Right lobe of liver (tissue), 6 donors: ENCODE results near the gene MPDU1. TPM values are rescaled to one million over a fixed set of nuclear protein-coding genes. Genes with fewer than 3 reads are reported as not detected.
A peak's percentile ranks its signal among the peaks of the same experiment; 100 is the strongest.

Experiments used
- ATAC-seq, 4 donors: fragments of 200-7000 bp; cut with Tn5 transposase; one replicate each; pipeline ENCODE4 v1.9.1; 2020; ENCODE audit warnings: mild to moderate bottlenecking in 4 of 4, moderate library complexity in 4 of 4
- DNase-seq, 3 donors: peaks; one replicate each; pipeline ENCODE4 v3.0.0-alpha.2; 2020
- H3K27ac ChIP-seq, 3 donors: fragments of 200-600 bp; one replicate each; pipeline ENCODE4 v1.8.0; 2022
- H3K27me3 ChIP-seq, 2 donors: fragments of 200-600 bp; one replicate each; pipeline ENCODE4 v1.8.0; 2022
- H3K36me3 ChIP-seq, 4 donors: fragments of 200-600 bp; sonication (generic) in 1 of 4; one replicate each; pipeline versions ENCODE4 v1.5.1 to v1.8.0; 2017 to 2022; ENCODE audit warnings: control low read depth in 1 of 4
- H3K4me1 ChIP-seq, 4 donors: fragments of 200-600 bp; sonication (generic) in 1 of 4; one replicate each; pipeline versions ENCODE4 v1.5.1 to v1.8.0; 2017 to 2022; ENCODE audit warnings: control low read depth in 1 of 4
- H3K4me3 ChIP-seq, 3 donors: fragments of 200-600 bp; one replicate each; pipeline ENCODE4 v1.8.0; 2022
- H3K9me3 ChIP-seq, 4 donors: fragments of 200-600 bp; sonication (generic) in 1 of 4; one replicate each; pipeline versions ENCODE4 v1.5.1 to v1.8.0; 2017 to 2022; ENCODE audit warnings: control low read depth in 1 of 4
- POLR2A ChIP-seq: fragments of 450-650 bp; IDR thresholded peaks from one replicate; pipeline ENCODE4 v1.6.1; 2017; ENCODE audit warnings: antibody characterized with exemption, mild to moderate bottlenecking
- WGBS: methylation state at CpG from one replicate; pipeline ENCODE4 v1.1.6; 2018; ENCODE audit warnings: low coverage, low lambda C conversion rate; ENCODE audit not compliant: insufficient coverage; ENCODE audit errors: missing lambda C conversion rate; 5-methylcytosine and 5-hydroxymethylcytosine counted together
- intact Hi-C, 2 donors: fragments of 100-400 bp; cut with DNase I; formaldehyde crosslinking; loops; one replicate each; pipeline versions ENCODE4 v1.11.2 to v1.14.1; 2022
- total RNA-seq, 6 experiments: library from RNA; depleted of rRNA in 2 of 6; stranded (reverse); fragments of >200 nt in 2 of 6; fragmentation: NEBNext Ultra II Directional in 3 of 6; extraction: Animal tissue kit (Norgen Biotek cat#: 25700) in 3 of 6; gene quantifications; one replicate each; pipeline versions ENCODE4 v1.1.0 to v1.2.4, GENCODE V29; 2016 to 2023
- TF ChIP-seq, protein P1 (sequence below), 4 donors: fragments of 200-600 bp in 3 of 4; fragments of 450-650 bp in 1 of 4; IDR thresholded peaks; one replicate each; pipeline versions ENCODE4 v1.5.1 to v1.8.0; 2016 to 2022; ENCODE audit warnings: antibody characterized with exemption in 4 of 4, mild to moderate bottlenecking in 2 of 4
- donor health status: DM: no; HTN: yes; CAD: no.
- donor health status: DM: no; HTN: no; CAD: no.
- donor health status: DM: no; HTN: no; CAD: no.
- donor health status: DM: no; HTN: yes; CAD: no.
- donor health status: DM: no; HTN: yes; CAD: no.

Gene MPDU1
- total RNA-seq, 6 experiments from 2014 or later, result 54.2 to 199 (median 63.3) TPM

DNA sequence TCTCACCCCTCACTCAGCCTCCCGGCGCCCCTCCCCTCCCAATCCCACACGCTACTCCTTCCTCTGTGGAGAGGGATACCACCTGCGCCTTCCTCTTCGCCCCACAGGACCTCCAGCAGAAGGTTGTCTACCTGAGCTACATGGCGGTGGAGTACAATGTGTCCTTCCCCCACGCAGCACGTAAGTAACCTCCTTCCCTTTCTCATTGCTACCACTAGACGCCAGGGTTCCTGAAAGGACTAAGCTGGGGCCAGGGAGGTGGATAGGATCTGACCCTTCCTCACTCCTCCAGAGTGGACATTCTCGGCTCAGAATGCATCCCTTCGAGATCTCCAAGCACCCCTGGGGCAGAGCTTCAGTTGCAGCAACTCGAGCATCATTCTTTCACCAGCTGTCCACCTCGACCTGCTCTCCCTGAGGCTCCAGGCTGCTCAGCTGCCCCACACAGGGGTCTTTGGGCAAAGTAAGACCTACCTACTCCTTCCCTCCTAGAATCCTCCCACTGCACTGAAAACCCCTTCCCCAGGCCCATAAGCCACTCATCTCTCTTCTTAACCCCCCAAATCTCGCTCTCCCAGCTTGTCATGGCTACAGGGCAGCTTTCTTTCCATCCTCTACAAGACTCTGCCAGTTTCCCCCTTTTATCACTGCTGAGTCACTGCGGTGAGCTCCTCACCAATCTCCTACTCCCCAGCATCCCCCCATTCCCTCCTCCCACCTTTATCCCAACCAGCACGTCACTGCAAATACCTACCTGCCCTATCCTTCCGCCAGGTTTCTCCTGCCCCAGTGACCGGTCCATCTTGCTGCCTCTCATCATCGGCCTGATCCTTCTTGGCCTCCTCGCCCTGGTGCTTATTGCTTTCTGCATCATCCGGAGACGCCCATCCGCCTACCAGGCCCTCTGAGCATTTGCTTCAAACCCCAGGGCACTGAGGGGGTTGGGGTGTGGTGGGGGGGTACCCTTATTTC is 2.8 kb upstream of the MPDU1 start:
- no peak for TF ChIP-seq POLR2A
- TF ChIP-seq, protein P1, sequence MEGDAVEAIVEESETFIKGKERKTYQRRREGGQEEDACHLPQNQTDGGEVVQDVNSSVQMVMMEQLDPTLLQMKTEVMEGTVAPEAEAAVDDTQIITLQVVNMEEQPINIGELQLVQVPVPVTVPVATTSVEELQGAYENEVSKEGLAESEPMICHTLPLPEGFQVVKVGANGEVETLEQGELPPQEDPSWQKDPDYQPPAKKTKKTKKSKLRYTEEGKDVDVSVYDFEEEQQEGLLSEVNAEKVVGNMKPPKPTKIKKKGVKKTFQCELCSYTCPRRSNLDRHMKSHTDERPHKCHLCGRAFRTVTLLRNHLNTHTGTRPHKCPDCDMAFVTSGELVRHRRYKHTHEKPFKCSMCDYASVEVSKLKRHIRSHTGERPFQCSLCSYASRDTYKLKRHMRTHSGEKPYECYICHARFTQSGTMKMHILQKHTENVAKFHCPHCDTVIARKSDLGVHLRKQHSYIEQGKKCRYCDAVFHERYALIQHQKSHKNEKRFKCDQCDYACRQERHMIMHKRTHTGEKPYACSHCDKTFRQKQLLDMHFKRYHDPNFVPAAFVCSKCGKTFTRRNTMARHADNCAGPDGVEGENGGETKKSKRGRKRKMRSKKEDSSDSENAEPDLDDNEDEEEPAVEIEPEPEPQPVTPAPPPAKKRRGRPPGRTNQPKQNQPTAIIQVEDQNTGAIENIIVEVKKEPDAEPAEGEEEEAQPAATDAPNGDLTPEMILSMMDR (IDR thresholded peaks at IDR 0.05), result no peak
- ATAC-seq, result no peak
- intact Hi-C loops, result no loop called here
- H3K36me3 ChIP-seq, result peaks cover 13 to 31% (median 25%) of the 10 kb centered on the region in 4 donors
- H3K9me3 ChIP-seq, result no peaks in the 10 kb centered on the region
- peak overlapping the region; percentile 19 to 45 (median 37) for H3K4me3 ChIP-seq
- WGBS, result 73% methylated on average over 15 of the region's 23 CpGs
- H3K4me1 ChIP-seq, result peaks cover 0 to 54% (median 21%) of the 10 kb centered on the region in 4 donors
- peak overlapping the region; percentile 10 to 94 (median 74) for H3K27ac ChIP-seq
- no peaks in the 10 kb centered on the region for H3K27me3 ChIP-seq
- peak in 1 of 3 donors; percentile 46 for DNase-seq

DNA sequence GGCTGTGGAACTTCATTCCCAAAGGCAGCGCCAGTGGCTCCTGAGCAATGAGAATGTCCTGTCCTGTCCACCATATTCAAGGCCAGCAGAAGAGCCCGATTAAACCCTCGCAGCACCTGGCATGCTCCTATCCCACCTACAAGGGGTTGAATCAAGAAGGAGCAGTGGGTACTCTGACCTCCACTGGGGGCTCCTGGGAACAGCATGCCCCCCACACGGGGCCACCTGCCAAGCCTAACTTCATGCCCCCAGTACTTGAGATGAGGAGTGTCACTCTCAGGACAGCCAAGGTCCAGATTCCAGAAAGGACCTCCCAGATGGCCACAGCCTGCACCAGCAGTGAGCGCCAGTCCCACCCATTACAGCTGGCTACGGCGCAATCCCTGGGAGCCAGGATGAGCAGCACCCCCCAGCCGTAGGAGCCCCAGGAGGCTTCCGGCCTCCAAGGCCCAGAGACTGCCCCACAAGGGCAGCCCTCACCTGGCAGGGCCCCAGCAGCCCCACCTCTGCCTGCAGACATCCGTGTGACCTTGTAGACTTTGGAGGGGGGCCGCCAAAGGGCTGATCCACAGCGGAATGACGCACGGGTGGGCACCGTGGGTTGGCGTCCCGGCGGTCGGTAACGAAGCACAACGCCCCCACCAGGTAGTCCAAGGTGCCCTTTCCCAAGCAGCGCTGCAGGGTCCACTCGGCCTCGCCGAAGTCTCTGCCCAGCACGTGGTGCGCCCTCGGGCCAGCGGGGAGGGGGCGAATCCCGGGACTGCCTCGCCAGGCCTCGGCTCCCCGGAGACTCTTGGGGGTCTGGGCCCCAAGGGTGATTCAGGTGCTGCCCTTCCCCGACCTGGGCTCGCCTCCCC is 1.0 kb upstream of the MPDU1 start:
- peaks cover 0 to 37% (median 16%) of the 10 kb centered on the region in 4 donors for H3K4me1 ChIP-seq
- DNase-seq (peak in 1 of 3 donors; percentile 69), ATAC-seq (no peak)
- WGBS, result 75% methylated on average over 6 of the region's 36 CpGs
- peaks cover 5 to 20% (median 9%) of the 10 kb centered on the region in 4 donors for H3K36me3 ChIP-seq
- intact Hi-C loops, result no loop called here
- peak overlapping the region; percentile 68 to 78 (median 76) for H3K4me3 ChIP-seq
- TF ChIP-seq, protein P1 (IDR thresholded peaks at IDR 0.05), result no peak
- no peak for TF ChIP-seq POLR2A
- H3K27me3 ChIP-seq, result no peaks in the 10 kb centered on the region
- no peaks in the 10 kb centered on the region for H3K9me3 ChIP-seq
- peak overlapping the region; percentile 93 to 96 (median 96) for H3K27ac ChIP-seq

DNA sequence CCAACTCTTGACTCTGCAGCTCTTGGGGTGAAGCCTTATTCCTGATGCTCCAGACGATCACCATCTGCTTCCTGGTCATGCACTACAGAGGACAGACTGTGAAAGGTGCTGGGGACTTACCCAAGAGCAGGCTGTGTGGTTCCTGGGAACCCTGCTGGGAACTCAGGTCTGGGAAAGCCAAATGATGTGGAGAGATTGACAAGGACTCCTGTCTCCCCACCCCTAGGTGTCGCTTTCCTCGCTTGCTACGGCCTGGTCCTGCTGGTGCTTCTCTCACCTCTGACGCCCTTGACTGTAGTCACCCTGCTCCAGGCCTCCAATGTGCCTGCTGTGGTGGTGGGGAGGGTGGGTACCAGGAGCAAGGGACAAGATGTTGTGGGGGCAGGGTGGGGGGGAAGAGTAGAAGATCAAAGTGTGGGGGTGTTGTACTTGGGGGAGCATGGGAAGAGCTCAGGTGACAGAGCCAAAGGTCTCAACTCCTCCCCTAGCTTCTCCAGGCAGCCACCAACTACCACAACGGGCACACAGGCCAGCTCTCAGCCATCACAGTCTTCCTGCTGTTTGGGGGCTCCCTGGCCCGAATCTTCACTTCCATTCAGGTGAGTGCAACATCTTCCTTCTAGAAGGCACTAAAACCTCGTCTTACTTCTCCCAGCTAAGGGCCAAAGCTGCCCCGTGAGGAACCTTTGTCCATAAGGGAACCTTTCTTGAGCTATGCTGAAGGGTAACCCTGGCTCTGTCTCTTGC is 3.2 kb downstream of the MPDU1 start:
- Histone ChIP-seq H3K27ac (no peak overlapping the region), H3K9me3 (no peaks in the 10 kb centered on the region), H3K36me3 (peaks cover 0 to 16% (median 0%) of the 10 kb centered on the region in 4 donors), H3K4me1 (peaks cover 0 to 20% (median 9%) of the 10 kb centered on the region in 4 donors), H3K27me3 (no peaks in the 10 kb centered on the region), H3K4me3 (no peak overlapping the region)
- no peak for TF ChIP-seq POLR2A
- TF ChIP-seq, protein P1 (IDR thresholded peaks at IDR 0.05), result peak in 3 of 4 donors; percentile 21 to 32 (median 23)
- 55% methylated on average over 7 of the region's 9 CpGs for WGBS
- intact Hi-C loops, result no loop called here
- ATAC-seq, result peak in 1 of 4 donors; percentile 1
- no peak for DNase-seq
